ENCODE measurements around the gene TSPAN14.

Gene TSPAN14

GRCh38 chr10:80443531-80443974 lies 10.6 kb upstream of the TSPAN14 start:
- H3K4me1 Mint-ChIP-seq (ENCODE audit: low read depth): peaks cover 54% of the 10 kb centered on the region
- peak overlapping the region; percentile 72 for H3K27ac Mint-ChIP-seq
- no peaks in the 10 kb centered on the region for H3K9me3 Mint-ChIP-seq (ENCODE audit: low read depth)
- peaks cover 2% of the 10 kb centered on the region for H3K27me3 Mint-ChIP-seq
- no peaks in the 10 kb centered on the region for H3K36me3 Mint-ChIP-seq
- H3K4me3 Mint-ChIP-seq: no peak overlapping the region

DNA sequence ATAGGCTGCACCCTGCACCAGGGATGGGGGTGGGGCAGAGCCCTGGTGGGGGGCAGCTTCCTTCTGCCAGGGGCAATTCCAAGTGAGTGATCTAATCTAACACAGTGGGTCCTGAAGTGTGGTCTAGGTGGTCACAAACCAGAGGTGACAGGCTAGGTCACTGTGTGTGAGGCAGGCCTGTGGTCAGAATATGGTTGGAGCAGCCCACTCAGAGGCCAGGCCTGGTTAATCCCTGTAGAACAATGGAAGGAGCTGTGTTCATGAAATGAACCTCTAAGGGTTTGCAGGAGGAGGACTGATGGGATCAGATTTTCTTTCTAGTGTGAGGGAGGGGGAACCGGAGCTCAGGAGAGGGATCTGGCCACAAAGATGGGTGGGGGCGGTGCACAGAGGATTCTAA lies 10.0 kb upstream of the TSPAN14 start:
- Mint-ChIP-seq H3K27me3 (no peaks in the 10 kb centered on the region), H3K27ac (peak overlapping the region; percentile 75), H3K4me1 (ENCODE audit: low read depth) (peaks cover 60% of the 10 kb centered on the region), H3K36me3 (no peaks in the 10 kb centered on the region), H3K4me3 (no peak overlapping the region), H3K9me3 (ENCODE audit: low read depth) (no peaks in the 10 kb centered on the region)

DNA sequence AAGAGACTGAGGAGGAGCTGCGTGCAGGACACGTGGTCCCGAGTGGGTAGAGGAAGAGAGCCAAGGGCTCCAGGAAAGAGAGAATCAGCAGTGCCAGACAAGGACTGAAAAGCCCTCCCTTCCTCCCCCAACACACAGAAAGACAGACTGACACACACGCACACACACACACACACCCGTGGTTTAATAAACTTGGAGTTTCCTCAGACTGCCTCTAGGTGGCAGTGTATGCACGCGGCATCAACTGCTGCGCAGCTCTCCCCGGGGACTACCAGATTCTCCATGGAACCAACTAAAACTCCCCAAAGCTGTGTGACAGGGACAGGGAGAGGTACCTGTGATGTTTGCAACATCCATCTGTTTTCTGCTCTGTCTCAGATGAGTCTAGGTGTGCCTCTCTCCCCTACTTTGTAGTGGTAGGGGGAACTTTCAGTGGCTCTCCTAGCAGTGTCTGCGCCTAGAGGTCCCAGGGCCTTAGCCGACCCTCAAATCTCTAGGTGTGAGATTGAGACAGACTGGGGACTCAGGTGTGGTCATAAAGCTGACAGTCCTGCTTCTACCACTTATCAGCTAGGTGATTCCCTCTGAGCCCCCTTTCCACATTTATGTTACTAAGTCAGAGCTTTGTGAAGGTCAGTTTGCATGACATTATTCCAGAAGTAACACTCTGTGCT lies 9.3 kb upstream of the TSPAN14 start:
- Mint-ChIP-seq H3K27ac (peak overlapping the region; percentile 75), H3K4me3 (no peak overlapping the region), H3K4me1 (ENCODE audit: low read depth) (peaks cover 63% of the 10 kb centered on the region), H3K9me3 (ENCODE audit: low read depth) (no peaks in the 10 kb centered on the region), H3K27me3 (no peaks in the 10 kb centered on the region), H3K36me3 (no peaks in the 10 kb centered on the region)

DNA sequence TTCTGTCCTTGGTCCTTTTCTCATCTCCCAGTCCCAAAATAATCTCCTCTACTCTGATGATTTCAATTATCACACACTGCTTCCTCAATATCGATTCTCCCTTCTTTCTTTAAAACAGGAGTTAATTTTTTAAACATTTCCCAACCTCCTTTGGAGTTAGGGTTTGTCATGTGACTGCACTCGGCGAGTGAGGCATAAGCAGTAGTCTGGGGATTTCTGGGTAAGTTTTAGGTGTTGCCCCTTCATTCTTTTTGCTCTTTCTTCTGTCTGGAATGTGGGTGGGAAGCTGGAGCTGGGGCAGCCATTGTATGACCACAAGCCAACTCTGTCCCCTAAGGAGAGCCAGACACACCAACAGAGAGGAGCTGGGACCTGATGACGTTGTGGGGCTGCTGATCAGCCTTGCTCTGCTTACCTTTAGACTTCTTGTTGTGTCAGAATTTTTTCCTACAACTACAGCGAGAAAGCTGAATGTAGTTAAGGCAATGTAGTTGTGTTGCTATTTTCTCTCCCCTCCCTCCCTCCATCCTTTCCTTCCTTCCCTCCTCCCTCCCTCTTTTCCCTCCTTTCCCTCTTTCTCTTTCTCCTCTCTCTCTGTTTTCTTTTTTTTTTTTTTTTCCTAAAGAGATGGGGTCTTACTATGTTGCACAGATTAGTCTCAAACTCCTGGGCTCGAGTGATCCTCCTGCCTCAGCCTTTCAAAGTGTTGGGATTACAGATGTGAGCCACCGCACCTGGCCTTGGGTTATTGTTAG lies 6.5 kb upstream of the TSPAN14 start:
- peak overlapping the region; percentile 81 for H3K27ac Mint-ChIP-seq
- H3K4me3 Mint-ChIP-seq: no peak overlapping the region
- H3K36me3 Mint-ChIP-seq: no peaks in the 10 kb centered on the region
- H3K4me1 Mint-ChIP-seq (ENCODE audit: low read depth): peaks cover 63% of the 10 kb centered on the region
- H3K9me3 Mint-ChIP-seq (ENCODE audit: low read depth): no peaks in the 10 kb centered on the region
- no peaks in the 10 kb centered on the region for H3K27me3 Mint-ChIP-seq

DNA sequence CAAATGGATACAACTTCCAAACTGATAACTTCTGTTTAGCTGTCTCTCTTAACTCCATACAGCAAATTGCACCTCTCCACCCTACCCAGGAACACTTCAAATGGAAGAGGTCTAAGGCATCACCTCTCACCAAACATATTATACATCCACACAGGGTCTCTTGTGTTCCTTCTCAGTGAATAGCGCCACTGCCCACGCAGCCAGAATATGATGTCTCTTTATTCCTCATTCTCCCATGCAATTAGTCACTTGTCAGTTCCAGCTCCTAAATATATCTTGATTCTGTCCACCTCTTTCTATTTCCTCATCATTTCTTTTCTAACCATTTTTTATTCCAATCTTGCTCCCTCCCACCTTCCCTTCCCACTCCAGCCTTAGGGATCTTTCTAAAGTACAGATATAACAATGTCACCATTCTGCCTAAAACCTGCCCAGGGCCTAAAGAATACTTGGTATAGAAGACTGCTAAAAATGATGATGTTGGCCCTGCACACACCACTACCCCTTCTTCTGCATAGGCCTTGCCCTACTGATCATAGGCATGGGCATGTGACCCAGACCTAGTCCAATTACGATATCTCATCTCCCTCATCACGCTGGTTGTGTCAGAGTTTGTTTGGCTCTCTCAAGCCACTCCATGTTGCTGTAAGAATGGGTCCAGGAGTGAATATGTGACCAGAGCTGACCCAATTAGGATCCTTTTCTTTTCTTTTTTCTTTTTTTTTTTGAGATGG lies 5.7 kb upstream of the TSPAN14 start:
- no peaks in the 10 kb centered on the region for H3K27me3 Mint-ChIP-seq
- peak overlapping the region; percentile 81 for H3K27ac Mint-ChIP-seq

GRCh38 chr10:80449520-80449919 lies 4.6 kb upstream of the TSPAN14 start:
- H3K27ac Mint-ChIP-seq: peak overlapping the region; percentile 81
- H3K36me3 Mint-ChIP-seq: no peaks in the 10 kb centered on the region
- peaks cover 57% of the 10 kb centered on the region for H3K4me1 Mint-ChIP-seq (ENCODE audit: low read depth)
- H3K27me3 Mint-ChIP-seq: no peaks in the 10 kb centered on the region
- no peak overlapping the region for H3K4me3 Mint-ChIP-seq
- no peaks in the 10 kb centered on the region for H3K9me3 Mint-ChIP-seq (ENCODE audit: low read depth)

More for the DNA sequence above, 5.7 kb upstream of the TSPAN14 start:
- Mint-ChIP-seq H3K9me3 (ENCODE audit: low read depth) (no peaks in the 10 kb centered on the region), H3K36me3 (no peaks in the 10 kb centered on the region), H3K4me3 (no peak overlapping the region), H3K4me1 (ENCODE audit: low read depth) (peaks cover 65% of the 10 kb centered on the region)

GRCh38 chr10:80451132-80451531 lies 3.0 kb upstream of the TSPAN14 start:
- no peaks in the 10 kb centered on the region for H3K27me3 Mint-ChIP-seq
- no peak overlapping the region for H3K27ac Mint-ChIP-seq
- no peaks in the 10 kb centered on the region for H3K9me3 Mint-ChIP-seq (ENCODE audit: low read depth)
- no peak overlapping the region for H3K4me3 Mint-ChIP-seq
- peaks cover 45% of the 10 kb centered on the region for H3K4me1 Mint-ChIP-seq (ENCODE audit: low read depth)
- no peaks in the 10 kb centered on the region for H3K36me3 Mint-ChIP-seq

- Mint-ChIP-seq H3K27me3 (no peaks in the 10 kb centered on the region), H3K36me3 (no peaks in the 10 kb centered on the region), H3K9me3 (ENCODE audit: low read depth) (no peaks in the 10 kb centered on the region), H3K4me3 (no peak overlapping the region), H3K4me1 (ENCODE audit: low read depth) (peaks cover 44% of the 10 kb centered on the region), H3K27ac (no peak overlapping the region)
Observed at GRCh38 chr10:80452069-80452468, 2.0 kb upstream of the TSPAN14 start.

GRCh38 chr10:80452640-80453039 lies 1.5 kb upstream of the TSPAN14 start:
- H3K4me3 Mint-ChIP-seq: no peak overlapping the region
- H3K36me3 Mint-ChIP-seq: no peaks in the 10 kb centered on the region
- no peaks in the 10 kb centered on the region for H3K27me3 Mint-ChIP-seq
- peaks cover 44% of the 10 kb centered on the region for H3K4me1 Mint-ChIP-seq (ENCODE audit: low read depth)
- no peak overlapping the region for H3K27ac Mint-ChIP-seq
- H3K9me3 Mint-ChIP-seq (ENCODE audit: low read depth): no peaks in the 10 kb centered on the region

GRCh38 chr10:80453056-80453841 lies 861 bp upstream of the TSPAN14 start:
- no peaks in the 10 kb centered on the region for H3K36me3 Mint-ChIP-seq
- H3K27me3 Mint-ChIP-seq: no peaks in the 10 kb centered on the region
- H3K4me3 Mint-ChIP-seq: peak overlapping the region; percentile 82
- peak overlapping the region; percentile 84 for H3K27ac Mint-ChIP-seq
- H3K9me3 Mint-ChIP-seq (ENCODE audit: low read depth): no peaks in the 10 kb centered on the region
- H3K4me1 Mint-ChIP-seq (ENCODE audit: low read depth): peaks cover 44% of the 10 kb centered on the region

GRCh38 chr10:80454513-80455460 lies 677 bp downstream of the TSPAN14 start:
- peak overlapping the region; percentile 100 for H3K27ac Mint-ChIP-seq
- no peaks in the 10 kb centered on the region for H3K9me3 Mint-ChIP-seq (ENCODE audit: low read depth)
- H3K4me1 Mint-ChIP-seq (ENCODE audit: low read depth): peaks cover 47% of the 10 kb centered on the region
- no peaks in the 10 kb centered on the region for H3K36me3 Mint-ChIP-seq
- peak overlapping the region; percentile 95 for H3K4me3 Mint-ChIP-seq
- H3K27me3 Mint-ChIP-seq: no peaks in the 10 kb centered on the region

- Mint-ChIP-seq H3K27me3 (no peaks in the 10 kb centered on the region), H3K4me3 (peak overlapping the region; percentile 95), H3K9me3 (ENCODE audit: low read depth) (no peaks in the 10 kb centered on the region), H3K27ac (peak overlapping the region; percentile 100), H3K36me3 (no peaks in the 10 kb centered on the region), H3K4me1 (ENCODE audit: low read depth) (peaks cover 57% of the 10 kb centered on the region)
Observed at GRCh38 chr10:80455461-80456349, 1.6 kb downstream of the TSPAN14 start.

Measured in activated naive CD8-positive, alpha-beta T cell (primary cell).